CD8-positive, alpha-beta memory T cell (primary cell): Measurements from ENCODE around the gene ACOX1. TPM values are rescaled to one million over a fixed set of nuclear protein-coding genes. Genes with fewer than 3 reads are reported as not detected.

ENCODE experiments used
- CTCF ChIA-PET: fragments of 350-600 bp; sonication (Branson Sonifier 250); formaldehyde crosslinking; loops from one replicate; lab custom pipeline; 2021; ENCODE audit warnings: antibody characterized with exemption; lab: Charles Lee
- POLR2A ChIA-PET: fragments of 350-600 bp; sonication (Branson Sonifier 250); formaldehyde crosslinking; loops from one replicate; lab custom pipeline; 2021; ENCODE audit warnings: antibody characterized with exemption; lab: Charles Lee
- DNase-seq, 5 donors: peaks; one replicate each; pipeline versions ENCODE4 v3.0.0 to v3.0.0-alpha.2; 2020 to 2022; ENCODE audit warnings: mixed read lengths in 1 of 5
- H3K27ac ChIP-seq: one replicate; pipeline ENCODE4 v1.7.0; 2013; ENCODE audit warnings: low read depth, mild to moderate bottlenecking, low read length, moderate library complexity
- H3K27me3 ChIP-seq: 2 replicates; pipeline ENCODE4 v1.7.0; 2013; ENCODE audit warnings: low read length, mild to moderate bottlenecking; ENCODE audit not compliant: insufficient read depth, poor library complexity, severe bottlenecking
- H3K36me3 ChIP-seq: 2 replicates; pipeline ENCODE4 v1.7.0; 2013; ENCODE audit warnings: mild to moderate bottlenecking, low read length, moderate library complexity; ENCODE audit not compliant: insufficient read depth
- H3K4me1 ChIP-seq: 2 replicates; pipeline ENCODE4 v1.7.0; 2013; ENCODE audit warnings: mild to moderate bottlenecking, low read length, moderate library complexity; ENCODE audit not compliant: insufficient read depth
- H3K4me3 ChIP-seq: 2 replicates; pipeline ENCODE4 v1.7.0; 2013; ENCODE audit warnings: mild to moderate bottlenecking, low read length
- H3K9me3 ChIP-seq: 2 replicates; pipeline ENCODE4 v1.7.0; 2013; ENCODE audit warnings: mild to moderate bottlenecking, low read length
- H3K27ac Mint-ChIP-seq, 8 donors: one replicate each; pipeline ENCODE4 v1.8.0; 2020 to 2021; ENCODE audit warnings: mixed read lengths in 8 of 8, mild to moderate bottlenecking in 6 of 8, inconsistent platforms in 3 of 8, moderate library complexity in 3 of 8
- H3K27me3 Mint-ChIP-seq, 2 donors: one replicate each; pipeline ENCODE4 v1.8.0; 2020 to 2021; ENCODE audit warnings: mixed read lengths in 2 of 2, mild to moderate bottlenecking in 1 of 2, moderate library complexity in 1 of 2
- H3K36me3 Mint-ChIP-seq, 3 donors: one replicate each; pipeline ENCODE4 v1.8.0; 2020 to 2021; ENCODE audit warnings: mixed read lengths in 3 of 3, inconsistent platforms in 1 of 3, mild to moderate bottlenecking in 1 of 3
- H3K4me1 Mint-ChIP-seq, 3 donors: one replicate each; pipeline ENCODE4 v1.8.0; 2020 to 2021; ENCODE audit warnings: mixed read lengths in 3 of 3, inconsistent platforms in 1 of 3, mild to moderate bottlenecking in 1 of 3
- H3K4me3 Mint-ChIP-seq, 7 donors: one replicate each; pipeline ENCODE4 v1.8.0; 2020 to 2021; ENCODE audit warnings: mixed read lengths in 7 of 7, mild to moderate bottlenecking in 6 of 7, moderate library complexity in 4 of 7, inconsistent platforms in 2 of 7
- H3K9me3 Mint-ChIP-seq, 5 donors: one replicate each; pipeline ENCODE4 v1.8.0; 2020 to 2022; ENCODE audit warnings: mixed read lengths in 5 of 5, mild to moderate bottlenecking in 3 of 5, moderate library complexity in 2 of 5, inconsistent platforms in 1 of 5
- polyA plus RNA-seq: library from polyadenylated mRNA; unstranded; fragments of 300-500 nt; fragmentation: Illumina TruSeq; gene quantifications from one replicate; pipeline ENCODE4 v1.2.3, GENCODE V29; 2021
- total RNA-seq, 2 experiments: library from RNA; stranded (reverse); gene quantifications; one replicate each; pipeline ENCODE4 v1.2.3, GENCODE V29; 2021

The ACOX1 gene
- total and polyA plus RNA-seq, 3 experiments from 2014 or later = 15.8 to 36.1 (median 35.1) TPM

- H3K4me3 ChIP-seq = no peak overlapping the region
- H3K36me3 Mint-ChIP-seq = peaks cover 0 to 9% (median 0%) of the 10 kb centered on the region in 3 donors
- POLR2A ChIA-PET = no interaction called here
- H3K9me3 Mint-ChIP-seq = no peaks in the 10 kb centered on the region
- peaks cover 0 to 1% of the 10 kb centered on the region in 2 donors for H3K27me3 Mint-ChIP-seq
- no peak overlapping the region for H3K4me3 Mint-ChIP-seq
- CTCF ChIA-PET = no interaction called here
- no peak overlapping the region for H3K27ac Mint-ChIP-seq
- H3K9me3 ChIP-seq = no peaks in the 10 kb centered on the region
- peaks cover 0 to 3% (median under 1%) of the 10 kb centered on the region in 3 donors for H3K4me1 Mint-ChIP-seq
- no peak for DNase-seq
- H3K27me3 ChIP-seq = no peaks in the 10 kb centered on the region
- H3K27ac ChIP-seq = no peak overlapping the region
- no peaks in the 10 kb centered on the region for H3K36me3 ChIP-seq
- H3K4me1 ChIP-seq = peaks cover 3% of the 10 kb centered on the region
Measured at GRCh38 chr17:75985986-75986385, 7.0 kb upstream of the ACOX1 start.

- CTCF ChIA-PET = interaction anchor here (1.4 kb wide), 1 partner anchor 14 kb away, joined by 6 read pairs; no protein-coding TSS in a partner anchor
- no peak overlapping the region for H3K27ac ChIP-seq
- no peak overlapping the region for H3K4me3 Mint-ChIP-seq
- H3K4me3 ChIP-seq = no peak overlapping the region
- no peaks in the 10 kb centered on the region for H3K27me3 ChIP-seq
- no peaks in the 10 kb centered on the region for H3K9me3 ChIP-seq
- H3K4me1 ChIP-seq = peaks cover 15% of the 10 kb centered on the region
- peaks cover 11 to 16% (median 14%) of the 10 kb centered on the region in 3 donors for H3K4me1 Mint-ChIP-seq
- no peaks in the 10 kb centered on the region for H3K9me3 Mint-ChIP-seq
- no peaks in the 10 kb centered on the region for H3K36me3 ChIP-seq
- DNase-seq = no peak
- H3K27ac Mint-ChIP-seq = peak overlapping the region in 2 of 8 donors; percentile 12 to 57
- H3K36me3 Mint-ChIP-seq = peaks cover 0 to 17% (median 0%) of the 10 kb centered on the region in 3 donors
- peaks cover 0 to 1% of the 10 kb centered on the region in 2 donors for H3K27me3 Mint-ChIP-seq
- POLR2A ChIA-PET = no interaction called here
Measured at GRCh38 chr17:75983501-75984181, 4.7 kb upstream of the ACOX1 start.

GRCh38 chr17:75981019-75981615, 2.2 kb upstream of the ACOX1 start:
- H3K9me3 Mint-ChIP-seq = no peaks in the 10 kb centered on the region
- Histone ChIP-seq H3K27ac (no peak overlapping the region), H3K4me3 (no peak overlapping the region), H3K27me3 (no peaks in the 10 kb centered on the region), H3K36me3 (no peaks in the 10 kb centered on the region), H3K9me3 (no peaks in the 10 kb centered on the region), H3K4me1 (peaks cover 24% of the 10 kb centered on the region)
- POLR2A ChIA-PET = interaction anchor here (0.6 to 1.1 kb wide), 6 partner anchors 53 to 757 kb away, joined by 3 to 7 read pairs (median 3); no protein-coding TSS in a partner anchor
- peak overlapping the region in 7 of 8 donors; percentile 48 to 99 (median 78) for H3K27ac Mint-ChIP-seq
- peaks cover 0 to 23% (median 0%) of the 10 kb centered on the region in 3 donors for H3K36me3 Mint-ChIP-seq
- H3K27me3 Mint-ChIP-seq = peaks cover 0 to 1% of the 10 kb centered on the region in 2 donors
- DNase-seq = no peak
- peaks cover 26 to 41% (median 35%) of the 10 kb centered on the region in 3 donors for H3K4me1 Mint-ChIP-seq
- CTCF ChIA-PET = interaction anchor here (0.7 to 1.4 kb wide), 5 partner anchors 16 to 120 kb away, joined by 3 to 6 read pairs (median 4); partner anchors contain the start of genes CDK3 and MRPL38
- H3K4me3 Mint-ChIP-seq = peak overlapping the region; percentile 54 to 99 (median 96)

GRCh38 chr17:75980188-75981018, 1.4 kb upstream of the ACOX1 start:
- ChIA-PET CTCF (interaction anchor here (0.7 to 1.4 kb wide), 5 partner anchors 17 to 119 kb away, joined by 3 to 6 read pairs (median 4); partner anchors contain the start of genes CDK3 and MRPL38), POLR2A (interaction anchor here (0.6 to 1.1 kb wide), 9 partner anchors 49 to 758 kb away, joined by 3 to 7 read pairs (median 3); partner anchors contain the start of gene SRP68)
- Mint-ChIP-seq H3K4me1 (peaks cover 32 to 48% (median 42%) of the 10 kb centered on the region in 3 donors), H3K27ac (peak overlapping the region; percentile 99 to 100 (median 100)), H3K27me3 (peaks cover 0 to 1% of the 10 kb centered on the region in 2 donors), H3K36me3 (peaks cover 0 to 24% (median 0%) of the 10 kb centered on the region in 3 donors), H3K4me3 (peak overlapping the region; percentile 96 to 100 (median 99)), H3K9me3 (no peaks in the 10 kb centered on the region)
- Histone ChIP-seq H3K4me1 (peaks cover 31% of the 10 kb centered on the region), H3K9me3 (no peaks in the 10 kb centered on the region), H3K36me3 (no peaks in the 10 kb centered on the region), H3K27me3 (no peaks in the 10 kb centered on the region), H3K4me3 (peak overlapping the region; percentile 84), H3K27ac (peak overlapping the region; percentile 95)
- DNase-seq = no peak

DNA sequence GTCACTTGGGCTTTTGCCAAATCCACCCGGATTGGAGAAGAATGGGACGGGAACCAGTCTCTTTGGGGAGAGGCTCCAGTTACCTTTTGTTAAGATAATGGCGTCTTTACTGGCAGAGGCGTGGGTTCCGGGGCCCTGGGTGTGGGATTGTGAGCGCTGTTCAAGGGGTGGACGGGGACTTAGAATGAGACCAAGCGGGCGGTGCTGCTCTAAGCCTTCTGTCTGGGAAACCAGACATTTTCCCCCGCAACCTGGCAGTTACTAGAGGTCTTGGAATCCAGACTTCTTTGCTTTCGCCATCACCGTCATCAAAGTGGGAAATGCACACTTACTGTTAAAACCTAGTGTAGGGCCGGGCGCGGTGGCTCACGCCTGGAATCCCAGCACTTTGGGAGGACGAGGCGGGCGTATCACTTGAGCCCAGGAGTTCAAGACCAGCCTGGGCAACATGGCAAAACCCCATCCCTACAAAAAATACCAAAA, 780 bp upstream of the ACOX1 start:
- peak overlapping the region; percentile 96 to 100 (median 99) for H3K4me3 Mint-ChIP-seq
- DNase-seq = no peak
- peaks cover 0 to 24% (median 0%) of the 10 kb centered on the region in 3 donors for H3K36me3 Mint-ChIP-seq
- H3K27ac Mint-ChIP-seq = peak overlapping the region; percentile 99 to 100 (median 100)
- no peaks in the 10 kb centered on the region for H3K9me3 ChIP-seq
- H3K4me1 Mint-ChIP-seq = peaks cover 32 to 52% (median 42%) of the 10 kb centered on the region in 3 donors
- POLR2A ChIA-PET = interaction anchor here (0.7 to 1.1 kb wide), 4 partner anchors 50 to 103 kb away, joined by 3 read pairs; partner anchors contain the start of gene SRP68
- no peaks in the 10 kb centered on the region for H3K27me3 ChIP-seq
- CTCF ChIA-PET = interaction anchor here (1.4 kb wide), 1 partner anchor 21 kb away, joined by 5 read pairs; the partner anchor contains the start of gene CDK3
- H3K4me3 ChIP-seq = peak overlapping the region; percentile 84
- H3K9me3 Mint-ChIP-seq = no peaks in the 10 kb centered on the region
- peak overlapping the region; percentile 95 for H3K27ac ChIP-seq
- peaks cover 31% of the 10 kb centered on the region for H3K4me1 ChIP-seq
- no peaks in the 10 kb centered on the region for H3K36me3 ChIP-seq
- H3K27me3 Mint-ChIP-seq = peaks cover 0 to 1% of the 10 kb centered on the region in 2 donors

- Mint-ChIP-seq H3K4me3 (peak overlapping the region in 6 of 7 donors; percentile 26 to 78 (median 43)), H3K36me3 (peaks cover 0 to 47% (median 4%) of the 10 kb centered on the region in 3 donors), H3K27me3 (no peaks in the 10 kb centered on the region), H3K4me1 (peaks cover 38 to 73% (median 67%) of the 10 kb centered on the region in 3 donors), H3K9me3 (no peaks in the 10 kb centered on the region), H3K27ac (peak overlapping the region in 5 of 8 donors; percentile 14 to 67 (median 45))
- H3K4me1 ChIP-seq = peaks cover 31% of the 10 kb centered on the region
- no peaks in the 10 kb centered on the region for H3K27me3 ChIP-seq
- H3K36me3 ChIP-seq = no peaks in the 10 kb centered on the region
- H3K9me3 ChIP-seq = no peaks in the 10 kb centered on the region
- DNase-seq = no peak
- H3K27ac ChIP-seq = no peak overlapping the region
- ChIA-PET CTCF (no interaction called here), POLR2A (interaction anchor here (0.6 kb wide), 1 partner anchor 135 kb away, joined by 5 read pairs; no protein-coding TSS in a partner anchor)
- no peak overlapping the region for H3K4me3 ChIP-seq
Measured at GRCh38 chr17:75976175-75976848, 2.7 kb downstream of the ACOX1 start.

GRCh38 chr17:75975757-75976174, 3.2 kb downstream of the ACOX1 start:
- no peaks in the 10 kb centered on the region for H3K27me3 Mint-ChIP-seq
- no peak for DNase-seq
- CTCF ChIA-PET = no interaction called here

More at GRCh38 chr17:75975757-75976174, 3.2 kb downstream of the ACOX1 start:
- peak overlapping the region in 2 of 7 donors; percentile 35 to 48 for H3K4me3 Mint-ChIP-seq
- H3K4me1 Mint-ChIP-seq = peaks cover 37 to 71% (median 65%) of the 10 kb centered on the region in 3 donors
- no peak overlapping the region for H3K27ac ChIP-seq
- H3K9me3 ChIP-seq = no peaks in the 10 kb centered on the region
- H3K36me3 ChIP-seq = no peaks in the 10 kb centered on the region
- no peaks in the 10 kb centered on the region for H3K9me3 Mint-ChIP-seq
- peak overlapping the region in 4 of 8 donors; percentile 28 to 67 (median 62) for H3K27ac Mint-ChIP-seq
- H3K4me1 ChIP-seq = peaks cover 26% of the 10 kb centered on the region
- no peaks in the 10 kb centered on the region for H3K27me3 ChIP-seq
- no peak overlapping the region for H3K4me3 ChIP-seq
- POLR2A ChIA-PET = no interaction called here
- H3K36me3 Mint-ChIP-seq = peaks cover 0 to 51% (median 4%) of the 10 kb centered on the region in 3 donors
